ENCODE results near the gene FAM53B. TPM values are rescaled to one million over a fixed set of nuclear protein-coding genes. Genes with fewer than 3 reads are reported as not detected.

Gene FAM53B
- total RNA-seq = 14.0 and 14.5 TPM in 2 replicates

GRCh38 chr10:124744102-124745050 lies at the start of gene FAM53B:
TSS of gene FAM53B (minus strand) at chr10:124744378. CDS start at chr10:124706713, 37,665 bp downstream.

GRCh38 chr10:124791547-124792348 lies 47.6 kb upstream of the FAM53B start, which contains the start of gene EEF1AKMT2:
TSS of gene EEF1AKMT2 (minus strand) at chr10:124791887. CDS start at chr10:124791833, 54 bp downstream.

Other genes with a start within 250 kb of the FAM53B start
- 11.7 and 16.0 TPM in 2 replicates for gene EEF1AKMT2, start 47.5 kb upstream of the FAM53B start, total RNA-seq
- gene ABRAXAS2, start 57.4 kb upstream of the FAM53B start, total RNA-seq = 8.3 and 8.6 TPM in 2 replicates
- 8.0 and 10.8 TPM in 2 replicates for gene ZRANB1, start 197.7 kb upstream of the FAM53B start, total RNA-seq